GM18507 (cell line): ENCODE results near the gene TMEM208.

Experiments
- DNase-seq: peaks from one replicate; pipeline ENCODE4 v3.0.0; 2011; ENCODE audit warnings: low read depth; ENCODE audit not compliant: insufficient read length; ENCODE audit errors: extremely low spot score
- FAIRE-seq: peaks from 2 replicates; lab custom pipeline; 2011; peaks lifted over from hg19 to GRCh38; lab: Jason Lieb, UNC

The TMEM208 gene

GRCh38 chr16:67229906-67230808, 3.2 kb downstream of the TMEM208 start:
- FAIRE-seq (no peak), DNase-seq (no peak)

GRCh38 chr16:67230809-67231660, 4.1 kb downstream of the TMEM208 start:
- DNase-seq (no peak), FAIRE-seq (no peak)

- DNase-seq (no peak), FAIRE-seq (no peak)
These were observed 6.7 kb downstream of the TMEM208 start for GRCh38 chr16:67233596-67233995.

GRCh38 chr16:67234180-67234597, 7.3 kb downstream of the TMEM208 start:
- DNase-seq (no peak), FAIRE-seq (no peak)

GRCh38 chr16:67235816-67236562, 9.1 kb downstream of the TMEM208 start:
- FAIRE-seq = no peak

GRCh38 chr16:67236563-67237395, 9.8 kb downstream of the TMEM208 start:
- FAIRE-seq (peak; percentile 73), DNase-seq (peak; percentile 58)

More at GRCh38 chr16:67235816-67236562, 9.1 kb downstream of the TMEM208 start:
- no peak for DNase-seq

- no peak for DNase-seq
- FAIRE-seq = no peak
These were observed 10.7 kb downstream of the TMEM208 start for GRCh38 chr16:67237396-67238277.

GRCh38 chr16:67238278-67238575, 11.3 kb downstream of the TMEM208 start:
- no peak for DNase-seq
- FAIRE-seq = no peak

- DNase-seq (no peak), FAIRE-seq (no peak)
These were observed 12.0 kb downstream of the TMEM208 start for GRCh38 chr16:67238806-67239470.

GRCh38 chr16:67240506-67240905, 13.6 kb downstream of the TMEM208 start:
- no peak for FAIRE-seq
- no peak for DNase-seq

- FAIRE-seq (no peak), DNase-seq (no peak)
These were observed 14.3 kb downstream of the TMEM208 start for GRCh38 chr16:67241008-67241900.

GRCh38 chr16:67242138-67242730, 15.3 kb downstream of the TMEM208 start:
- FAIRE-seq = no peak
- no peak for DNase-seq

GRCh38 chr16:67243481-67243880, 16.6 kb downstream of the TMEM208 start:
- FAIRE-seq (no peak), DNase-seq (no peak)

GRCh38 chr16:67244387-67245185, 17.7 kb downstream of the TMEM208 start:
- FAIRE-seq = peak; percentile 97
- DNase-seq = peak; percentile 75

- no peak for FAIRE-seq
- DNase-seq = no peak
These were observed 18.3 kb downstream of the TMEM208 start for GRCh38 chr16:67245186-67245585.

- no peak for DNase-seq
- no peak for FAIRE-seq
These were observed 18.7 kb downstream of the TMEM208 start for GRCh38 chr16:67245674-67246080.
